MV-4-11 (cell line): ENCODE data around the gene MAGEA11.
"Not testable (repeated sequence)": the region's sequence is repeated elsewhere in the genome, so short reads cannot be mapped to it uniquely, and the experiment has no call there.

Source experiments
- DNase-seq: peaks from one replicate; lab custom pipeline; 2025; lab: John Stamatoyannopoulos, UW

Gene MAGEA11

GRCh38 chrX:149717803-149718202 lies 5.9 kb downstream of the MAGEA11 start:
- no peak for DNase-seq

- no peak for DNase-seq
Measured at GRCh38 chrX:149718757-149719156, 6.9 kb downstream of the MAGEA11 start.

- DNase-seq: no peak
Measured at GRCh38 chrX:149720021-149720689, 8.3 kb downstream of the MAGEA11 start.

GRCh38 chrX:149721241-149721640 lies 9.4 kb downstream of the MAGEA11 start:
- not testable (repeated sequence) for DNase-seq

- no peak for DNase-seq
Measured at GRCh38 chrX:149721778-149722177, 9.9 kb downstream of the MAGEA11 start.

GRCh38 chrX:149723583-149724118 lies 11.8 kb downstream of the MAGEA11 start:
- DNase-seq: not testable (repeated sequence)

GRCh38 chrX:149727308-149727707 lies 15.4 kb downstream of the MAGEA11 start:
- not testable (repeated sequence) for DNase-seq

GRCh38 chrX:149742269-149742668 lies 30.4 kb downstream of the MAGEA11 start:
- DNase-seq: not testable (repeated sequence)

- not testable (repeated sequence) for DNase-seq
Measured at GRCh38 chrX:149746390-149747007, 34.6 kb downstream of the MAGEA11 start.

- peak; percentile 0 for DNase-seq
Measured at GRCh38 chrX:149757206-149758067, 45.6 kb downstream of the MAGEA11 start.

GRCh38 chrX:149758068-149758714 lies 46.3 kb downstream of the MAGEA11 start:
- DNase-seq: no peak

GRCh38 chrX:149758715-149759078 lies 46.8 kb downstream of the MAGEA11 start:
- not testable (repeated sequence) for DNase-seq

- no peak for DNase-seq
Measured at GRCh38 chrX:149759824-149760223, 48.0 kb downstream of the MAGEA11 start.

GRCh38 chrX:149760965-149761364 lies 49.1 kb downstream of the MAGEA11 start:
- DNase-seq: no peak

- not testable (repeated sequence) for DNase-seq
Measured at GRCh38 chrX:149761858-149762674, 50.2 kb downstream of the MAGEA11 start.

- DNase-seq: no peak
Measured at GRCh38 chrX:149762696-149763614, 51.1 kb downstream of the MAGEA11 start.
